Measurements from ENCODE around the gene DEGS1.

The DEGS1 gene

DNA sequence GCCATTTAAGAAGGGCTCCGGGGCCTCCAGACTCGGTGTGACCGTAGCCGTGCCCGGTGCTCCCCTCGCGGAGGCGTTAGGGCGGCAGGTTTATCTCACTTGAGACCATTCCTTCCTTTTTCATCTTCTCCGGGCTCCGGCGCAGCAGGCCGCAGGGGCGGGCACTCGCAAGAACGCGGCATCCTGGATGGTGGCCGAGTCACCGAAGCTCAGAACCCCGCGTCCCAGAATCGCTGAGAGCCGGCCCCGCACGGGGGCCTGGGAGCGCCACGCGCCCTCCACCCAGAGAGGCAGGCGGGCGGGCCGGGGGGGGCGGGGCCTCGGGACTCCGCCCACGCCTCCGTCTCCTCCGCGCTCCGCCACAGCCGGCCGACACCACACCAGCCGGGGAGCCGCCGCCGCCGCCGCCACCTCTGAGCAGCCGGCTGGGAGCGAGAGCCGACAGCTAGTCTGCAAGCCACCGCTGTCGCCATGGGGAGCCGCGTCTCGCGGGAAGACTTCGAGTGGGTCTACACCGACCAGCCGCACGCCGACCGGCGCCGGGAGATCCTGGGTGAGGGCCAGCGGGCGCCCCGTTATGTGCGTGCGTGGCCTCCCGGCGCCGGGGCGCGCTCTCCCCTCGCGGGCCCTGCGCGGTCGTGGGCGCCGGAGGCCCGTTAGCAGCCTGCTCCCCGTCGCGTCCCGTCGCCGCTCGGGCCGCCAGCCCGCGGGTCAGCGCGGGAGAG lies at the start of gene DEGS1:
Gene DEGS1 (plus strand): TSS at position 375 of the 725 bp plus-strand sequence. CDS start 97 bp downstream, at position 472.
- DNase-seq: peak; percentile 65

DNA sequence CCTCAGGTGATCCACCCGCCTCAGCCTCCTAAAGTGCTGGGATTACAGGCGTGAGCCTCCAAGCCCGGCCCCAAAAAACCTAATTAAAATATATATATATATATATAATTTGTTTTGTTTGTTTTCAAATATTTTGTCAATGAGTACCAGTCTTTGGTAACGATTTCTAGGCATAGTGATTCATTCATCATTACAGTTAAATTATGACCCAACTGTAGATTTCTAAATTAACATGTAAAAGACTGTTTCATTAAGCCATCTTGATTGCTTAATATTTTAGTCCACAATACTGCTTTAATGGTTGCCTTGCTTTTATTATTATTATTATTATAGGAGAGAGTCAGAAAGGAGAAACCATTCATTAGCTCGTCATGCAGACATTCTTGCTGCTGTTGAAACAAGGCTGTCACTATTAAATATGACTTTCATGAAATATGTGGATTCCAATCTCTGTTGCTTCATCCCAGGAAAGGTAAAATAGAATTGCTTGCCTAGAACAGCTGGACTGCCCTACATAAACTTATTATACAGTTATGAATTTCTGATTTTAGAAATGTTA lies 49.2 kb upstream of the DEGS1 start:
- DNase-seq: no peak

DNA sequence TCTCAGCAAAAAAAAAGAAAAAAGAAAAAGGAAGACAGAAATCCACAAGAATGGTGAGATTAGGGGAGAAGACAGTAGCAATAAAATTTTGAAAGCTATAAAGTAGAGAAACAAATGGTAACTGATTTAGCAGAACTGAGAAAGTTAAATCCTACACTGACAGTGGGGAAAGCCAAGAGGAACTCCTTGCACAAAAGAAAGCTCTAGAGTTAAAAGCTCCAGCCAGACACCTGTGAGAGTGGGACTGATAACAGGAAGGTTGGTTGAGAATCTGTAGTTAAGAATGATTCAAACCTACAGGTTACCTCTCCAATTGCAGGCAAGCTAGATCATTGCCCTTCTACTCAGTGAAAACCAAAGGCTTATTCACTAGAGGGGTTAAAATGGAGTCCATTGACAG lies 45.5 kb upstream of the DEGS1 start:
- no peak for DNase-seq

DNA sequence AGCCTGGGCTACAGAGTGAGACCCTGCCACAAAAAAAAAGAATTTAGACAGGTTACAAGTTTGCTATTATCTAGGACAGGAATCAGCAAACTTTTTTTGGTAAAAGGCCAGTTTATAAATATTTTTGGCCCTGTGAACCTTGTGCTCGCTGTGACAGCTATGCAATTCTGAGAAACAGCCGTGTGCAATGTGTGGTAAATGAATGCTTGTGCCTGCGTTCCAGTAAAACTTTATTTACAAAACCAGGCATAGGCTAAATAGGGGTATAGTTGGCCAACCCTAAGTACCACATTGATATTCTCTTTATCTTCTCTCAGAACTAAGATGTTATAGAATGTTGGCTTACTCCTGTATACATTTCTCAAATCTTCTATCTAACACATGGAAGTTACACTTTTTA lies 44.8 kb upstream of the DEGS1 start:
- DNase-seq: no peak

DNA sequence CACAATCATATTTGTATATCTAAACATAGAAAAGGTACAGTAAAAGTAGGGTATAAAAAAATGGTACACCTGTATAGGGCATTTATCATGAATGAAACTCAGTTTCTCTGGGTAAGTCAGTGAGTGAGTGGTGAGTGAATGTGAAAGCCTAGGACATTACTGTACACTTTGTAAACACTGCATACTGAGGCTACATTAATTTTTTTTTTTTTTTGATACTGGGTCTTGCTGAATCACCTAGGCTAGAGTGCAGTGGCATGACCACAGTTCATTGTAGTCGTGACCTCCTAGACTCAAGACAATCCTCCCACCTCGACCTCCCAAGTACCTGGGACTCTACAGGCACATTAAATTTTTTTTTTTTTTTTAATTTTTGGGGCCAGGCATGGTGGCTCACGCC lies 41.3 kb upstream of the DEGS1 start:
- no peak for DNase-seq

DNA sequence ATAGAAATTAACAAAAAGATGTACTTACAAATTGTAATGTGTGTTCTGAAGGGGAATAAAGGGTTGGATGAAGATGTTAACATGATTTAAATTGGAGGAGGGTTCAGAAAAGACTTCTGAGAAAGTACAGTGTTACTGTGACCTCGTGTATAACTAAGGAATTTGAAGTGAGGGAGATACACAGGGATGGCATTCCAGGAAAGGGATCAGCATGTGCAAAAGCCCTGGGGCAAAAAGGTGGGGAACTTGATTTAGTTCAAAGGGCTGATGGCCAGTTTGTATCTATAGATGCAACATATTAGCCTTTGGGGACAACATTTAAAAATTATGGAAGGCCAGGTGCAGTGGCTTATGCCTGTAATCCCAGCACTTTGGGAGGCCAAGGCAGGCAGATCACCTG lies 33.3 kb upstream of the DEGS1 start:
- no peak for DNase-seq

DNA sequence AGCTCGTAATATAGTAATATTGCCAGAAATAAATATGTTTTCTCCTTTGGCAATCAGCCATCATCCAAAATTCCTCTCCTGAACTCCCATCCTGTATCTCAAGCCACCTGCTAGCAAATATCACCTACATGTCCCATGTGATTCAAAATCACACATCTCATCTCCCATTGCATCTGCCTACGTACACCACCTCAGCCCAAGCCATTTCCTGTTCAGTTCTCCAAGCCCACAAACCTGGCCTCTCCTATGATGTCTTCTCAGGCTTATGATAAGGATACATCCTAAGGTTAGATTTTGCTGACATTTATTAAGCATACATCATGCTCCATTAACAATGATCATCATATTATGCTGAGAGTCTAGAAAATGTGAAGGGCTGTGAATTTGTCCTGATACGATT lies 31.9 kb upstream of the DEGS1 start:
- no peak for DNase-seq

DNA sequence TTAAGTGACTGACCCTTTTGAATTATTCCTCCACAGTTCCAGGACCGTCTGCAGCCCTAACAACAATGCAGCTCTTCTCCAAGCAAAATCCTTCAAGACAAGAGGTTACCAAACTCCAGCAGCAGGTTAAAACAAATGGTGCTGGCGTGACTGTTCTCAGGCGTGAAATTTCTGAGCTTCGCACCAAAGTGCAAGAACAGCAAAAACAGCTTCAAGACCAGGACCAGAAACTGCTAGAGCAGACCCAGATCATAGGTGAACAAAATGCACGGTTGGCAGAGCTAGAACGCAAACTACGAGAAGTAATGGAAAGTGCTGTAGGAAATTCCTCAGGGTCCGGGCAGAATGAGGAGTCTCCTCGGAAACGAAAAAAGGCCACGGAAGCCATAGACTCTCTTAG lies 25.7 kb upstream of the DEGS1 start:
- no peak for DNase-seq

DNA sequence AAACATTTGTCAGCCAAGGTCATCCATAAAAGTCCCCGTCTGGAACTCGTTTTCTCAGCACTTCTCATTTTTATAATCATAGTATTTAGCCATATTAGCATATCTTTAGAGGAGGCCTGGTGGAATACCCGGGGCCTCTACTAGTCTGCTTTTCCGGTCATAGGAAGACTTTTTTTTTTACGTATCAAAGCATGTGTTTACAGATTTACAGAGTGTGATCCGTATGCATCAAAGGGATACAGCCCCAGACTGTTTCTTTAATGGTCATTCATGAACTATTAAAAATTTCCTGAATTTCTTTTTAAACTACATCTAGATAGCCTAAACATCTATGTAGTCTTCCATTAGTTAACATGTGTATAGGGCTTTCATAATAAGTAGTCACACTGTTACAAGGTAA lies 23.5 kb upstream of the DEGS1 start:
- DNase-seq: no peak

DNA sequence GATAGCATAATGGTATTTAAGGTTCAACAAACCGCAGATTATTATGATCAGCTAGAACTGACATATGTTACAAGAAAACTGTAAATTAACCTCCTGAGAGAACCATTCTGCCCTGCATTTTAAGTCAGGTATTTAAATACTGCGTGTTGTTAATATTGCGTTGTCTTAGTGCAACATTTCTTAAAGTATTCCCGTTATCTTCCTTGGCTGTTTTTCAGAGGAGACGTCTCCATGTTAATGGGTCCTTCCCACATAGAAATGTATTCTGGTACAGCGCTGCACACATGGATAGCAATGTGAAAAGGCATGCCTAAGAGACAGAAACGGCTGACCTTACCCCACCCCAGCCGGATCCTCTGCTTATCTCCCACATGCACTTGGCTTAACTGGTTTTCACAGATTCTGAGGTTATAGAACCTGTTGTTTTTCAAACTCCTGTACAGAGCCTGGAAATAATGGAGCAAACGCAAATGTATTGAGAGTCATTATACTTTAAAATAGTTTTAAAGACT lies 22.8 kb upstream of the DEGS1 start:
- no peak for DNase-seq

DNA sequence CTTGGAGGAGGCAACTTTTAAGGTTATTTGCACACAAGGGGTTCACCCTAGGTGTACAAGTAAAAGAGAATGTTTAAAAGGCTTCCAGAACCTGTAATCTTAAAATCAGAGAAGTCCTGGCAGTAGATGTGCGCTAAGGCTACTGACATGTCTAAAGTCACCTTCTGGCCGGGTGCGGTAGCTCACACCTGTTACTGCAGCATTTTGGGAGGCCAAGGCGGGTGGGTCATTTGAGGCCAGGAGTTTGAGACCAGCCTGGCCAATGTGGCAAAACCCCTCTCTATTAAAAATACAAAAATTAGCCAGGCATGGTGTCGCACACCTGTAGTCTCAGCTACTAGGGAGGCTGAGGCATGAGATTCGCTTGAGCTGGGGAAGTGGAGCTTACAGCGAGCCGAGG lies 20.3 kb upstream of the DEGS1 start:
- DNase-seq: no peak

DNA sequence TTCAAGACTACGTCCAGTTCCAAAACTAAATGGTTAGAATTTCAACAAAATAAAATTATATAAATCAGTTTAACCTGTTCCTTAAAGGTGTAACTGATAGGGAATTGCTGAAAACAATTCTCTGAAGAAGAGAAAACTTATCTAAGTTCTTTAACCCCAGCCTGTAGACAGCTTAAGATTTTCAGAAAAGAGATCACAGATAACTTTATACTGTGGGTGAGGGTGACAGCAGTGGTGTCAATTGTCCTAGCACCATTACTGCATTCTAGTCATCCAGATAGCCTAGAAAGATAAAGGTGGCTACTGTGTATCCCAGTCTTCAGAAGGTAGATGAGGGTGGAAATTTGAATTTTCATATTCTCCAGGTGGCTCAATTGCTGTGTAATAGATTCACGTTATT lies 19.7 kb upstream of the DEGS1 start:
- DNase-seq: no peak

DNA sequence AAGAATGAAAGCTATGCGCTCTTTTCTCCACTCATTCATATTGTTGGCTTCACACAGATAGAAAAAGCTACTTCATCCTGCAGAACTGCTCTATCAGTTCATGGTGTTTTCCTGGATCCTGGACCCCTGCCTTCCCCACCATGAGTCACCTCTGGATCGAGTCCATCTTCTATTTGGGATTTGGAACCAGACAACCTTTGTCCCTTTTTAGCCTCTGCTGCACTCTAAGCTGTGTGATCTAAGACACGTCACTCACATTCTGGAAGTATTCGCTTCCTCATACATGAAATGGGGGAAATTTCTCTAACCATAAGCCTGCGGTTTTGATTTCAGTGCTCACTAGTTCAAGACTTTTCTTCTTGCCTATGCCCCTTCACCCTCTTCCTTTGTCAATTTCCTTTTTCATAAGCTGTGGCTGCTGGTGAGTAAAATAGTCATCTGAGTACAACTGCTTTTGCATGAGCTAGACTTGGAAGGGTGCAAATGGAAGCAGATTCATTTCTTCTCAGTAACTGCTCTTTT lies 14.1 kb upstream of the DEGS1 start:
- peak; percentile 99 for DNase-seq

DNA sequence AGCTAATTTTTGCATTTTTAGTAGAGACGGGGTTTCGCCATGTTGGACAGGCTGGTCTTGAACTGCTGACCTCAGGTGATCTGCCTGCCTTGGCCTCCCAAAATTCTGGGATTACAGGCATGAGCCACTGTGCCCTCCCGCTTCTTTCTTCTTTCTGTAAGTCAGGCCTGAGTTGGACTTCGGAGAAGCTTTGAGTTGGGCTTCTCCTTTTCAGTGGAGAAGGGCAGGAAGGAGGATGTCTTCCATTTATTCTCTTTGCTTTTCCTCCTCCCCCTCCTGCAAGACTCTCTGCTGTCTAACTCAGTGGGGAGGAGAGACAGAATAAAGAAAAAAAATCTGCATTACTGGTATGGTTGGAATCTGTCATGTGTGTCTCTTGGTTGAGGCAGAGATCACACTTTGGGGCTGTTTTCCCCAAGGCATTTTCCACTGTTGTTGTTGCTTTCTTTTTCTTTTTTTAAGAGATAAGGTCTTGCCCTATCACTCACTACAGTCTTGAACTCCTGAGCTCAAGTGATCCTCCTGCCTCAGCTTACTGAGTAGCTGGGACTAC lies 13.2 kb upstream of the DEGS1 start:
- DNase-seq: peak; percentile 7

DNA sequence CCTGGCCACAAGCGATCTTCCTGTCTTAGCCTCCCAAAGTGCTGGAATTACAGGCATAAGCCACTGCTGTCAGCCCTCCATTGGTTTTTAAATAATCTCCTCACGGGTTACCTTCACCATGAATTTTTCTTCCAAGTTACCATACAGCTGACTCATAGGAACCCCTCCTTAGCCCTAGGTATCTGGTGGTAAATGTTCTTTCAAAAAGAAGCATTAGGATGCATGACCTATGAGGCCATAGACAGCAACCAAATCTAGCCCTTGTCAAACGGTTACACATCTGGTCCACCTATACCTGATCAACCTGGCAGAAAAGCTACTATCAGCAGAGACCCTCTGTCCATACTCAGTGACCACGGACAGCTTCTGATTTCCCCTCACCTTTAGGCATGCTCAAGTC lies 12.7 kb upstream of the DEGS1 start:
- no peak for DNase-seq

DNA sequence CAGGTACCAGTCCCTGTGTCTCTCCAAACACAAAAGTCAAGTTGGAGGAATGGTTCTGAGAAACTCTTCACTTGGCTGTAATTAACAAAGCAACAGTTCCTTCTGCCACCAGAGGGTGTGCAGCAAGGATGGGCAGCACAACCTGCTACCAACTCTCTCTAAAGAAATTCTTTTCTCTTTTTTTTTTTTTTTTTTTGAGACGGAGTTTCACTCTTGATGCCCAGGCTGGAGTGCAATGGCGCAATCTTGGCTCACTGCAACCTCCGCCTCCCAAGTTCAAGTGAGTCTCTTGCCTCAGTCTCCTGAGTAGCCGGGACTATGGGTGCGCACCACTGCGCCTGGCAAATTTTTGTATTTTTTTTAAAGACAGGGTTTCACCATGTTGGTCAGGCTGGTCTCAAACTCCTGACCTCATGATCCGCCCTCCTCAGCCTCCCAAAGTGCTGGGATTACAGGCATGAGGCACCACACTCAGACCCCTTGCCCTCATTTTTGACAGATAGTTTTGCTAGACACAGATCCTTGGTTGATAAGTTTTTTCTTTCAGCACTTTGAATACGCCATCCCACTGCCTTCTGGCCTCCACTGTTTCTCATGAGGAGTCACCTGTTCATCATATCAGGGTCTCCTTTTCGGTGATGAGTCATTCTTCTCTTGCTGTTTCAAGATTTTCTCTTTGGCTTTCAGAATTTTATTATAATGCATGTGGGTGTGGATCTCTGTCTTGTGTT lies 12.1 kb upstream of the DEGS1 start:
- peak; percentile 88 for DNase-seq

DNA sequence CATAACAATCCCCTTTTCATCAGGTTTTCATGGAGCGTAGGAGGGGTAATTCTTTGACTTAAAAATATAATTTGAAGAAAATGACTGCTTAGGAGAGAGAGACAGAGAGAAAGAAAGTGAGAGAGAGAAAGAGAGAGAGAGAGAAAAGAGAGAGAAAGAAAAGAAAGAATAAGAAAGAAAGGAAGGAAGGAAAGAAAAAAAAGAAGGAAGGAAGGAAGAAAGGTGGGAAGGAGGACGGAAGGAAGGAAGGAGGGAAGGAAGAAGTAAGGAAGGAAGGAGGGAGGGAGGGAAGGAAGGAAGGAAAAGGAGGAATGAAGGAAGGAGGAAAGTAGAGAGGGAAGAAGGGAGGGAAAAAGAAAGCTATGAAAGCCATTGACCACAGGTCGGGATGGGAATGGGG lies 10.8 kb upstream of the DEGS1 start:
- DNase-seq: no peak

DNA sequence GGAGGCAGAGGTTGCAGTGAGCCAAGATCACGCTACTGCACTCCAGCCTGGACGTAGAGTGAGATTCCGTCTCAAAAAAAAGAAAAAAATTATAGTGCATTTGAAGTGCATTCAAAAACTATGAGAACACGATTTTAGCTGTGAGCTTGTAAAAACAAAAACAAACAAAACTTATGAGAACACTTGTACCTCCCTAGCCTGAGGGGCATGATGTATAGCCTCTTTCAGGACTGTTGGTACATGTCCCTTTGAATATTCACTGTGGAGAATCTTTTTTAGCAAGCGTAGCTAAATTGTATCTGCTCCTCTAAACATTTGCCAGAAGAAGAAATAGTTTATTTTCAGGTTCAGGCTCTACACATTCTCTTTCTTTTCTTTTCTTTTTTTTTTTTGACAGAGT lies 9.5 kb upstream of the DEGS1 start:
- no peak for DNase-seq

DNA sequence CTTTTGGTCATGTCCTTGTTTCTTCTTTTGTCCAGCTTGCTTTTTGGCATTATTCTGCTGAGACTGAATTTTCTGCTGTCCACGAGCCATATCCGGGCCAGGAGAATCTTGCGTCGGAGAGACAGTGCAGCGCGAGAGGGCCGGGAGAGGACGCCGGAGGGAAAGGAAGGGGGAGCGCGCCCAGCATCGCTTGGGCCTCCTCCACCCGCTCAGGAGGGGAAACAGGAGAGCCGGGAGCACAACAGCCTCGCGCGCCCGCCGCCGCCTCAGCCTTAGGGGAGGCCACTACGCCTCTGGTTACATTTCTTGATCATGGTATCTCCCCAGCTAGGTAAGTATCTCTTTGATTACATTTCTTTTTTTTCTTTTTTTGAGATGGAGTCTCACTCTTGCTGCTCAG lies 7.4 kb upstream of the DEGS1 start:
- DNase-seq: no peak

DNA sequence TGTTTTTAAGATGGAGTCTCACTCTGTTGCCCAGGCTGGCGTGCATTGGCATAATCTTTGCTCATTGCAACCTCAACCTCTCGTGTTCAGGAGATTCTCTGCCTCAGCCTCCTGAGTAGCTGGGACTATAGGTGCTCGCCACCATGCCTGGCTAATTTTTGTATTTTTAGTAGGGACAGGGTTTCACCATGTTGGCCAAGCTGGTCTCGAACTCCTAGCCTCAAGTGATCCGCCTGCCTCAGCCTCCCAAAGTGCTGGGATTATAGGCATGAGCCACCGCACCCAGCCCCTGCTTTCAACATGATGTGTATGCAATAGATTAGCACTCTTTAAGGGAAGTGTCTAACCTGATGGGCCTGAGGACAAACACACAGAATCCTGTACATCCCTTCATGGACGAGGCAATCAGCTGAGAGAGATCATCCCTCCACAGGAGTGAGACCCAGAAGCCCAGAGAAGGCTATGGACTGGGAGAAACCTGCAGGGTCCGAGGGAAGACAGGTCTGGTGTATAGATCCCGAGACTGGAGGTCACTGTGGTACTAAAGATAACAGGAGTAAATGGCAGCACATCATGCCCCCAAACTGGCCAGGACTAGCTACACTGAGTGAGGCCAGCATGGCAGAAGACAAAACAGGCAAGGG lies 5.6 kb upstream of the DEGS1 start:
- no peak for DNase-seq

DNA sequence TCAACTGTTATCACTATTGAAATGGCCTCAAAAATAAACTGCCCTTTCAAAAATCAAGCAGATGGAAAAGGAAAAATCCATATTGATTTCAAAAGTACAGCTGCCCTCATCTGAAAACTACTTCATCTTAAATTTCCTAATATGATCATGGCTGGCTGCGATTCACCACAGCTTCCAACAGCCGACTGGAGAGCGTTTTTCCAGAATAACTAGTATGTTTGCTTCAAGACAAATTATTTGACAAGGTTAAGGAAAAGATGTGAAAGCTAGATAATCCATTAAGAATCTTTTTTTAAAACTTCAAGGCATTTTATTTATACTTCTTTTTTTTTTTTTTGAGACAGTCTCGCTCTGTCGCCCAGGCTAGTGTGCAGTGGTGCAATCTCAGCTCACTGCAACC lies 4.1 kb upstream of the DEGS1 start:
- no peak for DNase-seq

DNA sequence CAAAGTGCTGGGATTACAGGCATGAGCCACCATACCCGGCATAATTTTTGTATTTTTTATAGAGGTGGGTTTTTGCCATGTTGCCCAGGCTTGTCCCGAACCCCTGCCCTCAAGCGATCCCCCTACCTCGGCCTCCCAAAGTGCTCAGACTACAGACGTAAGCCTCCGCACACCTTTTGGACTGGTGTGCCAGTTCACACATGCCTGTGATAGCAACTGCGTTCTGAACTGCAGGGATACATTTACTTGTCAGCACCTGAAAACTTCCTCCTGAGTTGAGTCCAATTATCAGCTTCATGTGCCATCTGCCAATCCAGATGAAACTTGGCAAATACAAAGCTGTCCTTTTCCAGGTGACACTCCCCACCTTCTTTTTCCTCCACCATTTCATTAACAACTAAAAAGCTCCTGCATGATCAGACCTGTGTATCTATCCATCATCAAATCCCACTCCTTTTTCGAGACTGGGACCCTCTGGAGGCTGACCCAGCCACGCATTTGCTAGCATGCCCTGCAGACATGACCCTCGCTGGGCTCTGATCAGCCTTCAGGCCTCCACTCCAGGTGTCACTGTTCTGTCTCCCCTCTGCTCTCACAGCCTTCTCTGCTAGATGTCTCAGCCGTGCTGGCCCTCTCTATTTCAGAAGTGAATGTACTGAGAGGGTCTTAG lies 2.1 kb upstream of the DEGS1 start:
- DNase-seq: no peak

DNA sequence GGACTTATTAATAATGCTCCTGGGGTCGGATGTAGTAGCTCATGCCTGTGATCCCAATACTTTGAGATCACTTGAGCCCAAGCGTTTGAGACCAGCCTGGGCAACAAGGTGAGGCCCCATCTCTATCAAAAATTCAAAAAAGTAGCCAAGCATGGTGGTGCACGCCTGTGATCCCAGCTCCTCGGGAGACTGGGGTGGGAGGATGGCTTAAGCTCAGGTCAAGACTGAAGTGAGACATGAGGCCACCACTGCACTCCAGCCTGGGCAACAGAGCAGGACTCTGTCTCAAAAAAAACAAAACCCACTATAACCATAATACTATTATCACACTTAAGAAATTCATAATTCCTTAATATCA lies 1.6 kb upstream of the DEGS1 start:
- DNase-seq: no peak
